K562 (cell line): ENCODE data around the gene STX19. TPM values are rescaled to one million over a fixed set of nuclear protein-coding genes. Genes with fewer than 3 reads are reported as not detected.

Experiments
- ATAC-seq: fragments of 200-7000 bp; cut with Tn5 transposase; 3 replicates; pipeline ENCODE4 v1.9.1; 2020; ENCODE audit warnings: moderate library complexity
- BruUV-seq: library from RNA; stranded (reverse); fragments of 400-500 nt; replicated peaks from 2 replicates; lab custom pipeline; 2021; lab: Mats Ljungman, UMichigan
- CTCF ChIA-PET: fragments of 300-600 bp; formaldehyde crosslinking; extraction: SDS; loops from one replicate; lab custom pipeline; 2021; ENCODE audit warnings: low intra/inter-chr PET ratio; lab: Yijun Ruan, JAX
- POLR2A ChIA-PET: fragments of 300-600, 350-650 bp; sonication (Branson Sonifier 250); formaldehyde crosslinking; extraction: SDS; loops from one replicate; lab custom pipeline; 2021; ENCODE audit warnings: antibody characterized with exemption, inconsistent platforms; lab: Yijun Ruan, JAX
- DNase-seq, 4 experiments: peaks; one replicate each; pipeline versions ENCODE4 v3.0.0 to v3.0.0-alpha.2; 2011 to 2018; ENCODE audit warnings: low spot score in 3 of 4, mixed read lengths in 3 of 4; ENCODE audit errors: extremely low read depth in 1 of 4
- FAIRE-seq: peaks from 2 replicates; lab custom pipeline; 2011; peaks lifted over from hg19 to GRCh38; lab: Jason Lieb, UNC
- H2AFZ ChIP-seq: 2 replicates; pipeline ENCODE4 v1.6.0; 2011; ENCODE audit warnings: low read depth, low read length, control low read depth, inconsistent platforms
- H3K27ac ChIP-seq: fragments of 200-600 bp; 3 replicates; pipeline ENCODE4 v1.8.0; 2011; ENCODE audit warnings: low read depth, mild to moderate bottlenecking, control low read depth, inconsistent platforms, low read length, moderate library complexity, mixed read lengths; ENCODE audit errors: extremely low read depth
- H3K27me3 ChIP-seq, 2 experiments: fragments of 300-600 bp in 1 of 2; 2 replicates in 1 of 2; 3 replicates in 1 of 2; pipeline versions ENCODE4 v1.6.0 to v1.8.0; 2011; ENCODE audit warnings: inconsistent platforms in 2 of 2, low read length in 2 of 2, mild to moderate bottlenecking in 1 of 2, mixed read lengths in 1 of 2, moderate library complexity in 1 of 2; ENCODE audit not compliant: control insufficient read depth in 2 of 2, insufficient read depth in 2 of 2
- H3K36me3 ChIP-seq: fragments of 300-600 bp; 3 replicates; pipeline ENCODE4 v1.8.0; 2011; ENCODE audit warnings: mild to moderate bottlenecking, low read length, inconsistent platforms; ENCODE audit not compliant: control insufficient read depth, insufficient read depth
- H3K4me1 ChIP-seq, 2 experiments: fragments of 200-600 bp in 1 of 2; replicated peaks in 1 of 2; 2 replicates in 1 of 2; 3 replicates in 1 of 2; pipeline versions ENCODE4 v1.5.1 to v1.8.0; 2011; ENCODE audit warnings: inconsistent platforms in 2 of 2, low read length in 2 of 2, mild to moderate bottlenecking in 1 of 2, mixed read lengths in 1 of 2, moderate library complexity in 1 of 2; ENCODE audit not compliant: control insufficient read depth in 2 of 2, insufficient read depth in 2 of 2
- H3K4me2 ChIP-seq: 2 replicates; pipeline ENCODE4 v1.6.1; 2011; ENCODE audit warnings: low read length, control low read depth, inconsistent platforms, mixed read lengths; ENCODE audit not compliant: insufficient read depth
- H3K4me3 ChIP-seq: fragments of 200-600 bp; sonication (generic), shearing (Covaris generic); 2 replicates; pipeline ENCODE4 v1.5.1; 2016; ENCODE audit warnings: control low read depth, inconsistent platforms
- H3K79me2 ChIP-seq: fragments of 200-600 bp; 3 replicates; pipeline ENCODE4 v1.8.0; 2011; ENCODE audit warnings: low read length, inconsistent platforms; ENCODE audit not compliant: control insufficient read depth, insufficient read depth
- H3K9ac ChIP-seq, 2 experiments: 2 replicates each; pipeline versions ENCODE4 v1.6.0 to v1.6.1; 2011; ENCODE audit warnings: low read depth in 2 of 2, low read length in 2 of 2, control low read depth in 1 of 2, inconsistent platforms in 1 of 2, mild to moderate bottlenecking in 1 of 2, mixed read lengths in 1 of 2; ENCODE audit not compliant: insufficient read depth in 1 of 2
- H3K9me1 ChIP-seq: one replicate; pipeline ENCODE4 v1.6.0; 2011; ENCODE audit warnings: inconsistent platforms, mild to moderate bottlenecking, low read length, moderate library complexity; ENCODE audit not compliant: control insufficient read depth, insufficient read depth
- H3K9me3 ChIP-seq: replicated peaks from 2 replicates; pipeline ENCODE4 v1.5.1; 2011; ENCODE audit warnings: low read depth, low read length, inconsistent platforms; ENCODE audit not compliant: control insufficient read depth, insufficient read depth
- H4K20me1 ChIP-seq: replicated peaks from 2 replicates; pipeline ENCODE4 v1.6.1; 2011; ENCODE audit warnings: low read length, inconsistent platforms, mixed read lengths; ENCODE audit not compliant: control insufficient read depth, insufficient read depth
- GMEB1 ChIP-seq: fragments of 250-450 bp; sonication (Bioruptor Pico); IDR thresholded peaks from 2 replicates; pipeline ENCODE4 v1.4.0; 2020; ENCODE audit warnings: mild to moderate bottlenecking
- JUND ChIP-seq, 2 experiments: IDR thresholded peaks; 2 replicates in 1 of 2; 3 replicates in 1 of 2; pipeline ENCODE4 v1.6.1; 2011; ENCODE audit warnings: borderline replicate concordance in 2 of 2, low read depth in 2 of 2, low read length in 2 of 2, improper control_type of control experiment in 1 of 2, missing biosample characterization in 1 of 2, missing genetic modification characterization in 1 of 2, missing genetic modification reagents in 1 of 2
- MEIS2 ChIP-seq: fragments of 450-650 bp; IDR thresholded peaks from 2 replicates; pipeline ENCODE4 v1.6.1; 2014; ENCODE audit warnings: mild to moderate bottlenecking; ENCODE audit not compliant: partially characterized antibody
- MITF ChIP-seq: IDR thresholded peaks from 2 replicates; pipeline ENCODE4 v1.6.1; 2014; ENCODE audit warnings: antibody characterized with exemption
- RFX5 ChIP-seq: IDR thresholded peaks from 2 replicates; pipeline ENCODE4 v1.6.1; 2011; ENCODE audit warnings: low read depth, mild to moderate bottlenecking, improper control_type of control experiment, low read length
- ZFX ChIP-seq: sonication (generic); formaldehyde crosslinking; IDR thresholded peaks from 2 replicates; pipeline ENCODE4 v1.8.0; 2022; ENCODE audit warnings: mild to moderate bottlenecking, missing genetic modification reagents, moderate library complexity
- ZNF696 ChIP-seq: fragments of 250-450 bp; sonication (Bioruptor Pico); conservative IDR thresholded peaks from 2 replicates; pipeline ENCODE4 v1.4.0; 2020; ENCODE audit warnings: mild to moderate bottlenecking, moderate library complexity
- WGBS: fragments of 100-300 bp; shearing (Covaris generic); methylation state at CpG from one replicate; pipeline ENCODE4 v1.1.6; 2016; ENCODE audit warnings: low coverage, mixed read lengths; ENCODE audit not compliant: insufficient coverage; ENCODE audit errors: missing lambda C conversion rate; 5-methylcytosine and 5-hydroxymethylcytosine counted together
- in situ Hi-C: fragments of 300-500 bp; cut with MboI; formaldehyde crosslinking; loops from 4 replicates; pipeline ENCODE4 v1.15.0; 2018; ENCODE audit warnings: inconsistent platforms, mixed read lengths
- intact Hi-C: fragments of 100-400 bp; cut with micrococcal nuclease; formaldehyde crosslinking; loops from 2 replicates; pipeline ENCODE4 v1.14.2; 2022
- polyA plus RNA-seq, 8 experiments: library from polyadenylated mRNA; depleted of rRNA in 4 of 8; stranded (reverse) in 5 of 8; unstranded in 3 of 8; fragments of >200 nt; fragmentation: Nextera tagmentation in 2 of 8; fragmentation: Illumina TruSeq in 1 of 8; extraction: Ambion mirVana in 2 of 8; extraction: Trizol in 1 of 8; gene quantifications; 2 replicates each; pipeline versions ENCODE4 v1.2.1 to v1.2.3, GENCODE V29; 2011 to 2014; ENCODE audit warnings: inconsistent platforms in 1 of 8, missing spikeins in 1 of 8
- total RNA-seq, 7 experiments: library from RNA; depleted of rRNA in 6 of 7; stranded (reverse); fragments of >200 nt in 6 of 7; fragmentation: Illumina TruSeq in 2 of 7; extraction: Trizol in 2 of 7; gene quantifications; 2 replicates each; pipeline versions ENCODE4 v1.2.1 to v1.2.3, GENCODE V29; 2011 to 2021; ENCODE audit warnings: low replicate concordance in 1 of 7
- TF ChIP-seq, protein P1 (sequence below): fragments of 450-650 bp; IDR thresholded peaks from 2 replicates; pipeline ENCODE4 v1.6.1; 2016
- TF ChIP-seq, protein P2 (sequence below): fragments of 450-650 bp; IDR thresholded peaks from 2 replicates; pipeline ENCODE4 v1.6.1; 2014; ENCODE audit warnings: low read depth, mild to moderate bottlenecking, moderate library complexity, borderline replicate concordance

STX19 gene
- total and polyA plus RNA-seq, 9 of the 15 experiments (the other 6 are each of a cell fraction or from before 2014, with no cell fraction given), result 0.04 TPM; not detected in 8

GRCh38 chr3:93969997-93970396 lies 58.4 kb downstream of the STX19 start (continued):
- no peak for TF ChIP-seq GMEB1 (CRISPR knock-in tag)
- 0 out of 2 replicates have a peak, but pooled peaks have one; percentile 2 for TF ChIP-seq ZFX (CRISPR knock-in tag)

GRCh38 chr3:93969443-93969842 lies 59.0 kb downstream of the STX19 start:
- ChIA-PET CTCF (no interaction called here), POLR2A (interaction anchor here (0.5 to 1.4 kb wide), 4 partner anchors 10 to 230 kb away, joined by 3 to 5 read pairs (median 3); partner anchors contain the start of gene ARL13B)
- H3K4me3 ChIP-seq, result no peak overlapping the region
- H2AFZ ChIP-seq, result no peak overlapping the region
- H3K36me3 ChIP-seq, result peaks cover 13% of the 10 kb centered on the region; the same call in 1 of the 3 replicates
- peak in 3 of 4 experiments; percentile 6 to 48 (median 26) for DNase-seq
- no peak overlapping the region for H3K4me2 ChIP-seq
- no peaks in the 10 kb centered on the region for H3K9me3 ChIP-seq
- no peak for ATAC-seq
- intact Hi-C loops (no loop called here), in situ Hi-C loops (no loop called here)
- FAIRE-seq, result no peak
- no TSS peak for BruUV-seq
- H3K4me1 ChIP-seq, result peaks cover 2 to 15% of the 10 kb centered on the region in 2 experiments; a peak in 4 of 5 replicates
- 0 out of 4 replicates have a peak overlapping the region, but pooled peaks of 1 of the 2 experiments have one; percentile 16 for H3K9ac ChIP-seq
- peaks cover 38% of the 10 kb centered on the region for H3K79me2 ChIP-seq
- whole genome bisulfite sequencing, result 68% methylated on average over 3 of the region's 3 CpGs
- H4K20me1 ChIP-seq, result no peaks in the 10 kb centered on the region
- H3K9me1 ChIP-seq, result no peaks in the 10 kb centered on the region
- H3K27ac ChIP-seq, result peak overlapping the region; percentile 13; the same call in 2 of the 3 replicates
- H3K27me3 ChIP-seq, result no peaks in the 10 kb centered on the region
- TF ChIP-seq MITF (0 out of 2 replicates have a peak, but pooled peaks have one; percentile 14), ZFX (CRISPR knock-in tag) (peak; percentile 32; the same call in 1 of the 2 replicates), MEIS2 (peak; percentile 38), RFX5 (no peak), ZNF696 (CRISPR knock-in tag) (no peak), JUND (IDR thresholded peaks at IDR 0.05; ENCODE audit: borderline replicate concordance, low read depth, low read length) (peak; percentile 32; the same call in 1 of the 2 replicates), JUND (tag; IDR thresholded peaks at IDR 0.05; ENCODE audit: borderline replicate concordance, low read depth, low read length) (no peak)
- TF ChIP-seq, protein P1, sequence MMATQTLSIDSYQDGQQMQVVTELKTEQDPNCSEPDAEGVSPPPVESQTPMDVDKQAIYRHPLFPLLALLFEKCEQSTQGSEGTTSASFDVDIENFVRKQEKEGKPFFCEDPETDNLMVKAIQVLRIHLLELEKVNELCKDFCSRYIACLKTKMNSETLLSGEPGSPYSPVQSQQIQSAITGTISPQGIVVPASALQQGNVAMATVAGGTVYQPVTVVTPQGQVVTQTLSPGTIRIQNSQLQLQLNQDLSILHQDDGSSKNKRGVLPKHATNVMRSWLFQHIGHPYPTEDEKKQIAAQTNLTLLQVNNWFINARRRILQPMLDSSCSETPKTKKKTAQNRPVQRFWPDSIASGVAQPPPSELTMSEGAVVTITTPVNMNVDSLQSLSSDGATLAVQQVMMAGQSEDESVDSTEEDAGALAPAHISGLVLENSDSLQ, result peak; percentile 86
- TF ChIP-seq, protein P2, sequence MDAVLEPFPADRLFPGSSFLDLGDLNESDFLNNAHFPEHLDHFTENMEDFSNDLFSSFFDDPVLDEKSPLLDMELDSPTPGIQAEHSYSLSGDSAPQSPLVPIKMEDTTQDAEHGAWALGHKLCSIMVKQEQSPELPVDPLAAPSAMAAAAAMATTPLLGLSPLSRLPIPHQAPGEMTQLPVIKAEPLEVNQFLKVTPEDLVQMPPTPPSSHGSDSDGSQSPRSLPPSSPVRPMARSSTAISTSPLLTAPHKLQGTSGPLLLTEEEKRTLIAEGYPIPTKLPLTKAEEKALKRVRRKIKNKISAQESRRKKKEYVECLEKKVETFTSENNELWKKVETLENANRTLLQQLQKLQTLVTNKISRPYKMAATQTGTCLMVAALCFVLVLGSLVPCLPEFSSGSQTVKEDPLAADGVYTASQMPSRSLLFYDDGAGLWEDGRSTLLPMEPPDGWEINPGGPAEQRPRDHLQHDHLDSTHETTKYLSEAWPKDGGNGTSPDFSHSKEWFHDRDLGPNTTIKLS, result no peak
